AG04449 (cell line): ENCODE results near the gene BTG1.

Experiments used
- CTCF ChIA-PET: fragments of 350-600 bp; formaldehyde crosslinking; extraction: SDS; loops from one replicate; lab custom pipeline; 2021; ENCODE audit warnings: antibody characterized with exemption; lab: Yijun Ruan, JAX
- POLR2A ChIA-PET: fragments of 400-600, 350-600 bp; formaldehyde crosslinking; extraction: SDS; loops from one replicate; lab custom pipeline; 2020; ENCODE audit warnings: antibody characterized with exemption, inconsistent platforms; lab: Yijun Ruan, JAX
- DNase-seq: peaks from one replicate; pipeline ENCODE4 v3.0.0-alpha.2; 2010; ENCODE audit warnings: low read depth, low spot score
- H3K4me3 ChIP-seq: 2 replicates; pipeline ENCODE4 v1.5.1; 2011; ENCODE audit warnings: low read depth, mild to moderate bottlenecking, control low read depth, low read length
- TF ChIP-seq, protein P1 (sequence below): IDR thresholded peaks from one replicate; pipeline ENCODE4 v1.5.1; 2011; ENCODE audit warnings: mild to moderate bottlenecking, moderate library complexity, low read length, control low read depth, inconsistent platforms; ENCODE audit not compliant: insufficient read depth; ENCODE audit errors: missing control alignments

The BTG1 gene

DNA sequence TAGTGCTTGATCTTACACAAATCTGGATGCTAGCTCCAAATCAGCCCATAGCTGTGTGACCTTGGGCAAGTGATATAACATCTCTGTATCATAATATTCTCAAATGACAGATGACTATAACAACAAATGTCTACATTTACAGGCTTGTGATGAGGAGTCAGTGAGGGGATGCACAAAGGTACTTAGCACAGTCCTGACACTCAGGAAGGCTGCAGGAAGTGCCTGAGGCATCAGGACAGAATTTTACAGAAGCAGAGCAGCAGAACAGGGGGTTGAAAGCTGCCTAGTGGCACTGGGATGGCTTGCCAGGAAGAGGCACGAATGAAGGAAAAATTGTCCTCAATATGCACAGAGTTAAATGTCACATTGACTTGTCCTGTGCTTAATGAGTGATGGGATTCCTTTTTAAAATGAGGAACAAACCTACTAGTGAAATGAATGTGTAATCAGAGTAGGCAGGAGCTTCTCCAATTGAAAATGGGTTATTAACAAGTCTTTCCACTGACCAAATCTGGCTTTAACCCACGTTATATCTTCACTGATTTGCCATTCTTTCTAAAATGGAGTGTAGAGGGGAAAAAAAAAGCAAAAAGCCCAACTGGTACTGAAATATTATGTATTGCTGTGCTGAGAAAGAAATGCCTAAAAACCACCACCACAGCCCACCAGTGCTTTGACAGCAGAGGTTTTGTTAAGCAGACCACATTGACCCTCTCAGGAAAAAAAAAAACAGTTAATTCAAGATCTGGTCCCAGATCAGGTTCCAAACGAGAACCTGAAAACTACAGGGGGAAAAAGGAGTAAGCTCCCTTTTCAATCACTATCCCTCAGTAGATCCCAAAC lies 11.6 kb downstream of the BTG1 start:
- no peak overlapping the region for H3K4me3 ChIP-seq
- TF ChIP-seq, protein P1, sequence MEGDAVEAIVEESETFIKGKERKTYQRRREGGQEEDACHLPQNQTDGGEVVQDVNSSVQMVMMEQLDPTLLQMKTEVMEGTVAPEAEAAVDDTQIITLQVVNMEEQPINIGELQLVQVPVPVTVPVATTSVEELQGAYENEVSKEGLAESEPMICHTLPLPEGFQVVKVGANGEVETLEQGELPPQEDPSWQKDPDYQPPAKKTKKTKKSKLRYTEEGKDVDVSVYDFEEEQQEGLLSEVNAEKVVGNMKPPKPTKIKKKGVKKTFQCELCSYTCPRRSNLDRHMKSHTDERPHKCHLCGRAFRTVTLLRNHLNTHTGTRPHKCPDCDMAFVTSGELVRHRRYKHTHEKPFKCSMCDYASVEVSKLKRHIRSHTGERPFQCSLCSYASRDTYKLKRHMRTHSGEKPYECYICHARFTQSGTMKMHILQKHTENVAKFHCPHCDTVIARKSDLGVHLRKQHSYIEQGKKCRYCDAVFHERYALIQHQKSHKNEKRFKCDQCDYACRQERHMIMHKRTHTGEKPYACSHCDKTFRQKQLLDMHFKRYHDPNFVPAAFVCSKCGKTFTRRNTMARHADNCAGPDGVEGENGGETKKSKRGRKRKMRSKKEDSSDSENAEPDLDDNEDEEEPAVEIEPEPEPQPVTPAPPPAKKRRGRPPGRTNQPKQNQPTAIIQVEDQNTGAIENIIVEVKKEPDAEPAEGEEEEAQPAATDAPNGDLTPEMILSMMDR, result no peak
- ChIA-PET POLR2A (interaction anchor here (2.9 kb wide), 1 partner anchor 11 kb away, joined by 26 read pairs; the partner anchor contains the start of gene BTG1), CTCF (interaction anchor here (1.1 to 2.6 kb wide), 5 partner anchors 9 to 752 kb away, joined by 3 to 13 read pairs (median 6); partner anchors contain the start of gene BTG1)
- DNase-seq, result no peak

DNA sequence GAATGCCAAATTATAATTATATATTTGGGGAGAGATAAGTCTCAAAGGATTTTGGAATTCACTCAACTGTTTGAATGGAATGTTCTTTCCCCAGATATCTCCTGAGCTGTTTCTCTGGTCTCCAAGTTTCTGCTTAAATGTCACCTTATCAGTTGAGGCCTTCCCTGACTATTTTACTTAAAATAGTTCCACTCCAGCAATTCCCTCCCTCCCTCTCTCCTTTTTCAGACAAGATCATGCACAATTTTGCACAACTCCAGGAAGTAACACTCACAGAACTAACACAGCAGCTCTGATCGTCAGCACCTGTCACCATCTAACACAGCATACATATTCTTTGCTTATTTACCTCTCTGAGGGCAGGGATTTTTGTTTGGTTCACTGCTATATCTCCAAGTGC lies 12.5 kb downstream of the BTG1 start:
- ChIA-PET CTCF (interaction anchor here (1.1 to 2.6 kb wide), 5 partner anchors 8 to 751 kb away, joined by 3 to 13 read pairs (median 6); no protein-coding TSS in a partner anchor), POLR2A (interaction anchor here (2.9 kb wide), 1 partner anchor 12 kb away, joined by 26 read pairs; the partner anchor contains the start of gene BTG1)
- DNase-seq, result no peak
- no peak overlapping the region for H3K4me3 ChIP-seq
- TF ChIP-seq, protein P1, result no peak

DNA sequence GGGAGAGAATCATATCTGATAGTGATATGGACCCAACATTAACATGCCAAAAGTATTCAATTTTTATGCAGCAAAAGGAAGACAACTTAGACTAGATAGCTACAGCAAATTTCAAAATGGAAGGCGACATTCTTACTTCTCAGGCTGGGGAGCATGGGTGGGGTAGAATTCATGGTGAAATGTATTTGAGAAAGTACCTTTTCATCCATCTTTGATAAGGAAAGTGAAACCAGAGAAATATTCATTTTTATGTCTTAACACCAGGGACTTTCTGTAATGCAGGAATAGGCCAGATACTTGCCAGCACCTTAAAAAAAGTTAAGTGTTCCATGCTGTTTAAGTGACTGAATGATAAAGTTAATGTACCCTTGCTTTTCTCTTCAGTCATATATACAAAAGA lies 13.4 kb downstream of the BTG1 start:
- no peak for DNase-seq
- TF ChIP-seq, protein P1, result no peak
- POLR2A ChIA-PET, result interaction anchor here (0.7 kb wide), 1 partner anchor 12 kb away, joined by 3 read pairs; no protein-coding TSS in a partner anchor
- H3K4me3 ChIP-seq, result no peak overlapping the region
- CTCF ChIA-PET, result interaction anchor here (1.1 kb wide), 1 partner anchor 9 kb away, joined by 3 read pairs; no protein-coding TSS in a partner anchor

DNA sequence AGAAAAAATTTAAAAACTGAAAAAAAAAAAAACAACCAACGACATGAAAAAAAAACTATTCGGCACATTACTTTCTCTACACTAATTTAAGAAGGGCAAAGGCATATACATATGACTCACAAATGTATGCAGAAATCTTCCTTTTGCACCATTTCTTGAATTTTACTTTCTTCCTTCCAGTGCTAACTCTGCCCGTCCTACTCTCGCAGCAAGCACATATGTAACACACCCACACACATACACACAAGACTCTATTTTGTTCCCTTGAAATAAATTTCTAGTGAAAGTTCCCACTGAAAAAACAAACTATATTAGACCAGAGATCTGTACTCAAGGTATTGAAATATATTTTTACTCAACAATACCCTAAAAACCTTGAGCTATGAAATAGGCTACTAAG lies 14.6 kb downstream of the BTG1 start:
- H3K4me3 ChIP-seq, result no peak overlapping the region
- DNase-seq, result no peak
- TF ChIP-seq, protein P1, result no peak
- ChIA-PET POLR2A (no interaction called here), CTCF (interaction anchor here (0.6 to 1.4 kb wide), 3 partner anchors 12 to 1172 kb away, joined by 3 to 4 read pairs (median 4); no protein-coding TSS in a partner anchor)

DNA sequence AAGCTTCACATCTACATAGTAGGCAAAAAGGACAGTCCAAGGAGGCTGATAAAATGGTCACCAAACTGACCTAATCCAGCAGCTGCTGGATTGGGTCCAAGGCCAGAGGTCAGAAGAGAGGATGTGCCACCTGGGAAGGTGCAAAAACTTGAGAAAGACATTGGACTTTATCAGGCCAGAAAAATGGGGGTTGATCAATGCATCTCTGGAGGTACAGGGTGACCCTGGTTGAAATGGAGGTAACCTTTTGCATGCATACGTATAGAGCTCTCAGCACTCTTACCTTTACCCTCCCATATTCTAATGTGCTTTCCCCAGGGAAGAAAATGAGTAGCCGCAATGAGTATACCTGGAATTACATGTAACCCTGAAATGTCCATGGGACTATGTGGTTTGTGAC lies 16.0 kb downstream of the BTG1 start:
- TF ChIP-seq, protein P1, result no peak
- no peak overlapping the region for H3K4me3 ChIP-seq
- no peak for DNase-seq
- ChIA-PET POLR2A (no interaction called here), CTCF (interaction anchor here (1.2 kb wide), 1 partner anchor 319 kb away, joined by 4 read pairs; no protein-coding TSS in a partner anchor)

DNA sequence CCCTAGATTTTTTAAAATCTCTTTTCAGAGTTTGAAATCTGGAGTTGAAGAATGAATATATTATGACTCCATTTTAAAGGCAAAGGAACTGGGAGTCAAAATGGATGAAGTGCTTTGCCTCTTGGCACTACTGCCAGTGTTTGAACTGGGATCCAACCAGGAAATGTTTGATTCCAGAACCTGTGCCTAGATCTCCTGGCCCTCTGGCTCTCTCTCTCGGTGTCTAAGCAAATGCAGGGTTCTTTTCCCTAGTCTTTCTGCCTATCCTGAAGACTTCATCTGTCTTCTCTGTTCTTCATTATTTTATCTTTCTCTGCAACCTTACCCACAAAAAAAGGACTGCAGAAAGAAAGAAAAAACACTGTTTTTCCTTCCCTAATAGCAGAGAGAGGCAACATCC lies 17.0 kb downstream of the BTG1 start:
- TF ChIP-seq, protein P1, result no peak
- CTCF ChIA-PET, result interaction anchor here (1.1 kb wide), 1 partner anchor 317 kb away, joined by 3 read pairs; no protein-coding TSS in a partner anchor
- no peak overlapping the region for H3K4me3 ChIP-seq
- POLR2A ChIA-PET, result no interaction called here
- no peak for DNase-seq
